OCI-LY3 (cell line): Measurements from ENCODE around the gene TTLL9.

Experiments
- H2AFZ ChIP-seq: fragments of 200-600, 300-600 bp; shearing (Covaris generic); 2 replicates; pipeline ENCODE4 v1.6.0; 2014; ENCODE audit warnings: antibody characterized with exemption, low read depth, low read length
- H3K27ac ChIP-seq: fragments of 200-600, 300-600 bp; sonication (generic); 2 replicates; pipeline ENCODE4 v1.5.1; 2014; ENCODE audit warnings: mild to moderate bottlenecking, low read length, moderate library complexity, mixed read lengths
- H3K27me3 ChIP-seq: fragments of 200-600, 300-600 bp; sonication (generic); 2 replicates; pipeline ENCODE4 v1.6.1; 2014; ENCODE audit warnings: low read depth, low read length, mixed read lengths
- H3K36me3 ChIP-seq: fragments of 200-600, 300-600 bp; sonication (generic); replicated peaks from 2 replicates; pipeline ENCODE3; 2014; ENCODE audit warnings: low read depth, low read length, mixed read lengths
- H3K4me1 ChIP-seq: fragments of 300-600, 200-600 bp; sonication (generic); 2 replicates; pipeline ENCODE4 v1.6.1; 2014; ENCODE audit warnings: low read length, mixed read lengths
- H3K4me2 ChIP-seq: fragments of 200-600, 300-600 bp; sonication (generic); 2 replicates; pipeline ENCODE4 v1.6.1; 2014; ENCODE audit warnings: low read length, mixed read lengths
- H3K4me3 ChIP-seq: fragments of 300-600, 200-600 bp; sonication (generic); 2 replicates; pipeline ENCODE4 v1.5.1; 2014; ENCODE audit warnings: antibody characterized with exemption, mild to moderate bottlenecking, low read length, moderate library complexity
- H3K79me2 ChIP-seq: fragments of 300-600, 200-600 bp; shearing (Covaris generic); 2 replicates; pipeline ENCODE4 v1.6.1; 2014; ENCODE audit warnings: mild to moderate bottlenecking, low read length, mixed read lengths
- H3K9ac ChIP-seq: fragments of 300-600, 200-600 bp; shearing (Covaris generic); 2 replicates; pipeline ENCODE4 v1.6.0; 2014; ENCODE audit warnings: mild to moderate bottlenecking, low read length, moderate library complexity
- H3K9me3 ChIP-seq: fragments of 200-600, 300-600 bp; shearing (Covaris generic); 2 replicates; pipeline ENCODE4 v1.6.1; 2014; ENCODE audit warnings: low read length, mixed read lengths; ENCODE audit not compliant: insufficient read depth
- H4K20me1 ChIP-seq: fragments of 200-600, 300-600 bp; sonication (generic); 2 replicates; pipeline ENCODE4 v1.6.1; 2016; ENCODE audit warnings: low read length, mixed read lengths; ENCODE audit not compliant: insufficient read depth
- EZH2phosphoT487 ChIP-seq: fragments of 200-600 bp; shearing (Covaris generic); IDR thresholded peaks from 2 replicates; pipeline ENCODE4 v1.6.1; 2018; ENCODE audit warnings: antibody characterized with exemption, mixed run types, low read depth
- TF ChIP-seq, protein P1 (sequence below): fragments of 200-600, 300-600 bp; sonication (generic); IDR thresholded peaks from 2 replicates; pipeline ENCODE4 v1.5.1; 2014; ENCODE audit warnings: antibody characterized with exemption, low read length, low read depth

The TTLL9 gene, protein sequence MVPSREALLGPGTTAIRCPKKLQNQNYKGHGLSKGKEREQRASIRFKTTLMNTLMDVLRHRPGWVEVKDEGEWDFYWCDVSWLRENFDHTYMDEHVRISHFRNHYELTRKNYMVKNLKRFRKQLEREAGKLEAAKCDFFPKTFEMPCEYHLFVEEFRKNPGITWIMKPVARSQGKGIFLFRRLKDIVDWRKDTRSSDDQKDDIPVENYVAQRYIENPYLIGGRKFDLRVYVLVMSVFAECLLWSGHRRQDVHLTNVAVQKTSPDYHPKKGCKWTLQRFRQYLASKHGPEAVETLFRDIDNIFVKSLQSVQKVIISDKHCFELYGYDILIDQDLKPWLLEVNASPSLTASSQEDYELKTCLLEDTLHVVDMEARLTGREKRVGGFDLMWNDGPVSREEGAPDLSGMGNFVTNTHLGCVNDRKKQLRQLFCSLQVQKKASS

DNA sequence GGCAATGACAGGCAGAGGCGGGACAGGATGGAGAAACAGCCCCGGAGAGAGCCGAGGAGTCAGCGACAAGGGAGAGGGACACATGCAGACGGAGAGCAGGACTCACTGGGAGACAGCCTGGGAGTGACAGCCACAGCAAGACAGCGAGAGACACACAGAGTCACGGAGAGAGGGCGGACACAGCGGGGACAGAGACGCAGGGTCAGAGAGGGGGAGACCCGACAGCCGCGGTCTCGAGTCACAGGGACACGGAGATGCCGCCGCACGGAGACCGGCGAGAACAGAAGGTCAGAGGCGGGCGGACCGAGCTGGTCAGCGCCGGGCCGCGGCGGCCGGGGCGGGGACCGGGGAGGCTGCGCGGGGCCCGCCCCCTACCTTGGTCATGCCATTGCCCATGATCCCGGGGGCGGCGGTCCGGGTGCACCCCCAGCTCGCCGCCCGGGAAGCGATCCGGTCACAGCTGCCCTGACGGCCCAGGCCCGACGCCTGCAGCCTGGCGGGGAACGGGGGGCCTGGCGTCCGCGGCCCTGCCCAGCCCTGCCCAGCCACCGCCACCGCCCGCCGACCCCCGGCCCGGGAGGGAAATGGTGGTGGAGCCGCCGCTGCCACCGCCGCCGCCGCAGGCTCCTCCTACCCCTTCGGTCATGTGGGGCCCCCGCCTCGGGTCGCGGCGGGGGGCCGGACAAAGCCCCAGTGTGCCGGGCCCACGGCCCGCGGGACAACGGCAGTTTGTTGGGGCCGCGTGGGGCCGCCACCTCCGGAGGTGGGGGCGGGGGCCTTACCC is at the start of gene TTLL9, which contains the start of gene DUSP15:
TTLL9 (plus strand) TSS at position 693 of the 784 bp plus-strand sequence. CDS start 493 bp downstream, outside the sequence.
DUSP15 (minus strand) TSS at position 586 of the 784 bp plus-strand sequence; CDS start at position 396, 190 bp downstream.
- Histone ChIP-seq H3K9me3 (no peaks in the 10 kb centered on the region), H3K27ac (peak within 1 kb of the TSS; percentile 93), H3K27me3 (no peaks in the 10 kb centered on the region), H3K4me2 (peak within 1 kb of the TSS; percentile 95), H2AFZ (peak within 1 kb of the TSS; percentile 52), H4K20me1 (no peaks in the 10 kb centered on the region), H3K36me3 (peaks cover 23% of the 10 kb centered on the region), H3K79me2 (peaks cover 36% of the 10 kb centered on the region), H3K4me1 (peaks cover 40% of the 10 kb centered on the region), H3K9ac (peak within 1 kb of the TSS; percentile 96), H3K4me3 (peak within 1 kb of the TSS; percentile 92)
- TF ChIP-seq, protein P1, sequence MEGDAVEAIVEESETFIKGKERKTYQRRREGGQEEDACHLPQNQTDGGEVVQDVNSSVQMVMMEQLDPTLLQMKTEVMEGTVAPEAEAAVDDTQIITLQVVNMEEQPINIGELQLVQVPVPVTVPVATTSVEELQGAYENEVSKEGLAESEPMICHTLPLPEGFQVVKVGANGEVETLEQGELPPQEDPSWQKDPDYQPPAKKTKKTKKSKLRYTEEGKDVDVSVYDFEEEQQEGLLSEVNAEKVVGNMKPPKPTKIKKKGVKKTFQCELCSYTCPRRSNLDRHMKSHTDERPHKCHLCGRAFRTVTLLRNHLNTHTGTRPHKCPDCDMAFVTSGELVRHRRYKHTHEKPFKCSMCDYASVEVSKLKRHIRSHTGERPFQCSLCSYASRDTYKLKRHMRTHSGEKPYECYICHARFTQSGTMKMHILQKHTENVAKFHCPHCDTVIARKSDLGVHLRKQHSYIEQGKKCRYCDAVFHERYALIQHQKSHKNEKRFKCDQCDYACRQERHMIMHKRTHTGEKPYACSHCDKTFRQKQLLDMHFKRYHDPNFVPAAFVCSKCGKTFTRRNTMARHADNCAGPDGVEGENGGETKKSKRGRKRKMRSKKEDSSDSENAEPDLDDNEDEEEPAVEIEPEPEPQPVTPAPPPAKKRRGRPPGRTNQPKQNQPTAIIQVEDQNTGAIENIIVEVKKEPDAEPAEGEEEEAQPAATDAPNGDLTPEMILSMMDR: no peak

DNA sequence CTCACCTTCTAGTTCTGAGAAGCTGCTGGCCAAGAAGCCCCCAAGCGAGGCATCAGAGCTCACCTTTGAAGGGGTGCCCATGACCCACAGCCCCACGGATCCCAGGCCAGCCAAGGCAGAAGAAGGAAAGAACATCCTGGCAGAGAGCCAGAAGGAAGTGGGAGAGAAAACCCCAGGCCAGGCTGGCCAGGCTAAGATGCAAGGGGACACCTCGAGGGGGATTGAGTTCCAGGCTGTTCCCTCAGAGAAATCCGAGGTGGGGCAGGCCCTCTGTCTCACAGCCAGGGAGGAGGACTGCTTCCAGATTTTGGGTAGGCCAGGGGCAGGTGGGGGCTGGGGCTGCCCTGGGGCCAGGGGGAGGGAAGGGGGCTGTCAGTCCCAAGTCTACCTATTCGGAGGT is 49.0 kb upstream of the TTLL9 start:
- TF ChIP-seq, protein P1: no peak
- no peak for TF ChIP-seq EZH2phosphoT487
- no peak overlapping the region for H3K4me3 ChIP-seq

DNA sequence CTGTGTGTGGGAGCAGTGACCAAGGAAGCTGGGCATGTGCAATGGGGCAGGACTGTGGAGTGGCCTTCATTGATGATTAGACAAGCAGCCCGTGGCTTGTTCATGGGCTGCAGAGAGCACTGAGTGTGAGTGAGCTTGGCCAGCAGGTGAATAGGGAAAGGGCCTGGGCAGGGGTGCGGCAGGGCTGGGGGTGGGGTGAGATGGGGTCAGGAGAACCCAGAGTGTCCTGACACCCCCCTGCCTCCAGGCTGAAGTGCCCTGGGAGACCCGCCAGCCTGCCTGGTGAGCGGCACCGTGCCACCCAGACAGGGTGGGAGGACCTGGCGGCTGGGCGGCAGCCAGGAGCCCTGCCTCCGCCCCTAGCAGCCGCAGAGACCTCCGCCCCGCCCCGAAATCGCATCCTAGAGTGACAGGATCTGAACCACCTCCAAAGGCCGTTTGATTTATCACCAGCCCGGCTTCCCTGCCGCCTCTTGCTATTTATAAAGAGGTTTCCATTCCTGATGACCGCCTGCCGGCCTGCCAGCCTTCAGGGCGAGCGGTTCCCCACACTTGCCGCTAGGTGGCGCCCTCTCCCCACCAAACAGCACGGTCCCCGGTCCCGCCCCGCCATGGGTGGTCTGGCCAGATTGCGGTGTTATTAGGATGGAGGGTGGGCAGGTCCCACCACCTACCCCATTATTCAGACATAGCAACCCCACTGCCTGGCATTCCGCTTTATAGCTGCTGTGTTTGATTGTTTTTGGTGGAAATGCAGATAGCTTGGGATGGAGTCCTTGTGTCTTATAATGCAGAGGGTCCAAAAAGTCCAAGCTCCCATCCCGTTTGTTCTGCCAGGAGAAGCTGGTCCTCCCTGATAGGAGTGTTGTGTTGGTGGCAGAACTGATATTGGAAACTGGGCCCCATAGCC is 47.8 kb upstream of the TTLL9 start:
- no peaks in the 10 kb centered on the region for H3K36me3 ChIP-seq
- H3K9ac ChIP-seq: no peak overlapping the region
- H3K4me3 ChIP-seq: peak overlapping the region; percentile 58
- H3K27me3 ChIP-seq: no peaks in the 10 kb centered on the region
- H3K9me3 ChIP-seq: no peaks in the 10 kb centered on the region
- 0 out of 2 replicates have a peak, but pooled peaks cover 3% of the 10 kb centered on the region for H3K4me1 ChIP-seq
- no peak for TF ChIP-seq EZH2phosphoT487
- TF ChIP-seq, protein P1: peak; percentile 99
- no peaks in the 10 kb centered on the region for H4K20me1 ChIP-seq
- peak overlapping the region; percentile 27; the same call in 1 of the 2 replicates for H2AFZ ChIP-seq
- H3K4me2 ChIP-seq: peak overlapping the region; percentile 57
- H3K79me2 ChIP-seq: no peaks in the 10 kb centered on the region
- H3K27ac ChIP-seq: no peak overlapping the region

More for the DNA sequence above, 49.0 kb upstream of the TTLL9 start:
- H3K36me3 ChIP-seq: no peaks in the 10 kb centered on the region
- H3K9me3 ChIP-seq: no peaks in the 10 kb centered on the region
- no peak overlapping the region for H3K9ac ChIP-seq
- no peaks in the 10 kb centered on the region for H4K20me1 ChIP-seq
- H3K79me2 ChIP-seq: no peaks in the 10 kb centered on the region
- no peaks in the 10 kb centered on the region for H3K27me3 ChIP-seq
- H3K27ac ChIP-seq: no peak overlapping the region
- no peak overlapping the region for H2AFZ ChIP-seq
- no peak overlapping the region for H3K4me2 ChIP-seq
- H3K4me1 ChIP-seq: 0 out of 2 replicates have a peak, but pooled peaks cover 3% of the 10 kb centered on the region
